GM12873 (cell line): ENCODE measurements around the gene SFXN3.

Experiments
- CTCF ChIP-seq: IDR thresholded peaks from 2 replicates; pipeline ENCODE4 v1.5.1; 2012; ENCODE audit warnings: low read depth, mild to moderate bottlenecking, moderate library complexity, low read length, control low read depth; ENCODE audit not compliant: insufficient read depth; ENCODE audit errors: missing control alignments

SFXN3 gene

GRCh38 chr10:101060036-101060950, 29.3 kb downstream of the SFXN3 start:
- TF ChIP-seq CTCF = peak; percentile 88

- TF ChIP-seq CTCF = no peak
Measured at GRCh38 chr10:101060951-101061623, 30.1 kb downstream of the SFXN3 start.

- no peak for TF ChIP-seq CTCF
Measured at GRCh38 chr10:101061624-101062231, 30.7 kb downstream of the SFXN3 start, which contains the start of gene KAZALD1. Gene KAZALD1, plus strand, starts transcription at chr10:101061989. Its CDS starts 604 bp downstream, at chr10:101062593.

- TF ChIP-seq CTCF = peak; percentile 65
Measured at GRCh38 chr10:101062232-101063049, 31.4 kb downstream of the SFXN3 start.

DNA sequence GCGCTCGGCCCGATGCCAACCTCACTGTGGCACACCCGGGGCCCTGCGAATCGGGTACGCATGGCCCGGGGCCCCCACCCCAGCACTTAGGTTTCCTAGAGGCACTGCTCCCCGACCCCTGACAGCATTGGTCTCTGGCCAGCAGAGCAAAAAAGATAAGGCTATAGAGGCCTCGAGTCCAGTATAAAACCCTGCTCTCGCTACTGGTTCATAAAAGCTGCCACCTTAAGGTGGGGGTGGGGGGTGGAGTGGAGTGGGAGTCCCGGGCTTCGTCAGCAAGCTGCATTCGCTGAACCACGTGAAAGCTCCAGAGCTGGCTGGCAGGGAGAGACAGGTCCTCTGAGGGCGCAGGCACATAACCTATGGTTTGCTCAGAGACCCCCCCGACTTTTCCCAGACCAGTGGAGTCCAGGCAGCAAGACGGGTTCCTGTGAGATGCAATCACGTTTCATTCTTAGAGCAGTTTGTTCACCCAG, 32.1 kb downstream of the SFXN3 start:
- TF ChIP-seq CTCF = no peak

DNA sequence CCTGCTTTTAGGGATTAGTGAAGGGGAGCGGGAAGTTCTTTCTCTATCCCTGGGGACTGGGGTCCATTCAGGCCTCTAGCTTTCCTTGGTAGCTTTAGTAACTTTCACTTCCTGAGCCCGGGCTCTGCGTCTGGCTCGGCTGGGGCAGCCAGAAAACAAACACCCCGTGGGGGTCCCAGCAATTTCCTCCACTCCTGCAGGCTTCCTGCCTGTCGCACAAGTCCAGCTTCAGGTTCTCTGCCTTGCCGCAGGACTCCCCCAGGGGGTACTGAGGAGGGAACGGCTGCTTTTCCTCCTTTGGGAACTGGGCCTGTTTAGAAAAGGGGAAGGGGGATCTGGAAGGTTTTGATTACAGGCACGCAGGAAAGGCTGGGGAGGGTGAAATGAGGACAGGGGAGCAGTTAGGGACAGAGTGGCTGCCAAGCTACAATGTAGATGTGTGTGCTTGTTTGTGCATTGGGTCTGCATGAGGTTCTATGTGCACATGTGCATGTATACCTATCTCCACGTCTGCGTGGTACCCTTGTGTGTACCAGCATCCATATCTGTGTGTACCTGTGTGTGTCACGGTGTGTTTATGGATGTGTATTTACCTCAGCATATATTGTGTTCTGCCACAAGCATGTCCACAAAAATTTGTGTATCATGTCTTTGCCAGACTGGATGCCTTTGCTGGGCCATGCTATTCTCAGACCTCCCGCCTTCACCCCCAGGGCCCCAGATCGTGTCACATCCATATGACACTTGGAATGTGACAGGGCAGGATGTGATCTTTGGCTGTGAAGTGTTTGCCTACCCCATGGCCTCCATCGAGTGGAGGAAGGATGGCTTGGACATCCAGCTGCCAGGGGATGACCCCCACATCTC, 32.7 kb downstream of the SFXN3 start:
- TF ChIP-seq CTCF = no peak
